Lung (tissue), 12 donors: ENCODE data around the gene FAM43A. TPM values are rescaled to one million over a fixed set of nuclear protein-coding genes. Genes with fewer than 3 reads are reported as not detected.
A peak's percentile ranks its signal among the peaks of the same experiment; 100 is the strongest.

Experiments
- ATAC-seq: fragments of 200-7000 bp; cut with Tn5 transposase; one replicate; pipeline ENCODE4 v1.9.1; 2020; ENCODE audit warnings: moderate number of reproducible peaks; ENCODE audit not compliant: insufficient read depth, low FRiP score
- DNase-seq, 3 donors: peaks; one replicate each; pipeline ENCODE4 v3.0.0-alpha.2; 2013 to 2017
- H3K27ac ChIP-seq, 2 donors: one replicate each; pipeline ENCODE4 v1.5.1; 2013; ENCODE audit warnings: mild to moderate bottlenecking in 2 of 2, moderate library complexity in 2 of 2, control low read depth in 1 of 2, inconsistent platforms in 1 of 2, low read depth in 1 of 2, low read length in 1 of 2
- H3K27me3 ChIP-seq, 3 donors: one replicate each; pipeline ENCODE4 v1.5.1; 2013; ENCODE audit warnings: low read length in 2 of 3; ENCODE audit not compliant: control insufficient read depth in 3 of 3, insufficient read depth in 3 of 3
- H3K36me3 ChIP-seq, 4 donors: one replicate each; pipeline ENCODE4 v1.5.1; 2013; ENCODE audit warnings: low read length in 4 of 4, mild to moderate bottlenecking in 1 of 4, moderate library complexity in 1 of 4; ENCODE audit not compliant: control insufficient read depth in 4 of 4, insufficient read depth in 4 of 4
- H3K4me1 ChIP-seq, 5 donors: one replicate each; pipeline ENCODE4 v1.5.1; 2013; ENCODE audit warnings: low read length in 5 of 5, mild to moderate bottlenecking in 2 of 5, moderate library complexity in 1 of 5; ENCODE audit not compliant: control insufficient read depth in 5 of 5, insufficient read depth in 5 of 5
- H3K4me3 ChIP-seq: one replicate; pipeline ENCODE4 v1.5.1; 2013; ENCODE audit warnings: mild to moderate bottlenecking, control low read depth, moderate library complexity
- H3K9ac ChIP-seq, 2 donors: one replicate each; pipeline ENCODE4 v1.5.1; 2013; ENCODE audit warnings: low read length in 2 of 2, control low read depth in 1 of 2; ENCODE audit not compliant: insufficient read depth in 1 of 2
- H3K9me3 ChIP-seq, 4 donors: one replicate each; pipeline ENCODE4 v1.5.1; 2013; ENCODE audit warnings: low read length in 3 of 4, mild to moderate bottlenecking in 1 of 4, moderate library complexity in 1 of 4; ENCODE audit not compliant: control insufficient read depth in 4 of 4, insufficient read depth in 3 of 4
- CTCF ChIP-seq: IDR thresholded peaks from 2 replicates; pipeline ENCODE4 v1.5.1; 2012; ENCODE audit warnings: mild to moderate bottlenecking; ENCODE audit errors: control extremely low read depth, extremely low read depth
- WGBS, 2 donors: extraction: QIAGEN DNeasy Blood & Tissue Kit; methylation state at CpG; one replicate each; pipeline ENCODE4 v1.1.7; 2013; 5-methylcytosine and 5-hydroxymethylcytosine counted together
- polyA plus RNA-seq, 2 donors: library from polyadenylated mRNA; stranded (reverse); fragments of 200-250 nt; gene quantifications; one replicate each; pipeline ENCODE4 v1.2.1, GENCODE V29; 2013
- total RNA-seq, 2 donors: library from RNA; depleted of rRNA in 1 of 2; stranded (reverse); fragments of >200 nt in 1 of 2; gene quantifications; one replicate each; pipeline ENCODE4 v1.2.1, GENCODE V29; 2014 to 2021
- donor health status: control.
- donor health status: control.
- donor health status: Bipolar disorder and iron deficiency.
- donor health status: healthy.
- donor health status: DM: yes; HTN: yes; CAD: no.

FAM43A gene
- total and polyA plus RNA-seq, 4 donors: 8.4 to 16.4 (median 14.7) TPM

DNA sequence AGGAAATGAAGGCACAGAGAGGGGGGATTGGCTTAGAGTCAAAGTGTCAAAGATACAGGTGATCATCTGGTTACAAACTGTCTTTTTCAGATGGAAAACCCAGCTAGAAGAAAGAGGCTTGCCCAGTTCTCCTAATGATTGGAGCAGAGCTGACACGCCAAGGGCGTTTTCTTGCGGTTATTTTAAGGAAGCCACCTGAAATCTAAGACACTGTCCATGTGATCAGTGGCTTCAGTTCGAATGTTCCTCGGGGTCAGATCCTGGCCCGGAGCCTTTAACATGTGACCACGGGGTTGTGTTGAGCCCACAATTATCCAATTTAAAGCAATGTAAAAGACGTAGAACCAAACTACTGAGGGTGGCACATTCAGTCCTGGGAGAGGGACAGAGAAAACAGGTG is 19.5 kb downstream of the FAM43A start:
- Histone ChIP-seq H3K9ac (no peak overlapping the region), H3K4me3 (no peak overlapping the region), H3K9me3 (peaks cover 0 to 3% (median 0%) of the 10 kb centered on the region in 4 donors), H3K4me1 (peaks cover 0 to 5% (median 0%) of the 10 kb centered on the region in 5 donors), H3K36me3 (no peaks in the 10 kb centered on the region), H3K27ac (no peak overlapping the region), H3K27me3 (no peaks in the 10 kb centered on the region)
- DNase-seq: no peak
- 87 to 91% methylated on average over 8 of the region's 8 CpGs for WGBS, 2 donors
- no peak for ATAC-seq
- TF ChIP-seq CTCF: no peak

- Histone ChIP-seq H3K36me3 (no peaks in the 10 kb centered on the region), H3K27ac (no peak overlapping the region), H3K4me1 (peaks cover 0 to 5% (median 0%) of the 10 kb centered on the region in 5 donors), H3K27me3 (no peaks in the 10 kb centered on the region), H3K9me3 (peaks cover 0 to 3% (median 0%) of the 10 kb centered on the region in 4 donors), H3K4me3 (no peak overlapping the region), H3K9ac (no peak overlapping the region)
- no peak for TF ChIP-seq CTCF
- 82 to 90% methylated on average over 11 of the region's 11 CpGs for WGBS, 2 donors
- no peak for DNase-seq
- ATAC-seq: no peak
These were observed 20.1 kb downstream of the FAM43A start for GRCh38 chr3:194705761-194706160.

DNA sequence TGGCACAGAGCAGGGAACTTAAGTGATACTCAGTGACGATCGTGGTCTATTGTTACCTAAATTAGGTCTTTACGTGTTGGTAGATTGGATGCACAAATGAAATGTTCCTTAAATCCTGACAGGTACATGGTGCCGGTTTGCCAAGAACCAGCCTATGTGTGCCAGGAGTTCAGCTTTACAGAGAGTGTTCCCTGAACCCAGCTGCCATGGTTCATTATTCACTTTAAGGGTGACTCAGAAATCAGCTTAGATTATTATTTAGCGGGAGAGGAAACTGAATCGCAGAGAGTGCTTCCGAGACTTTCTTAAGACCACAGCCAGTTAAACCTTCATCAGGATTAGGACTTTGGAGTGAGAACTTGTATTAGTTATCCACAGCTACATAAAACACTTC is 21.5 kb downstream of the FAM43A start:
- Histone ChIP-seq H3K4me3 (no peak overlapping the region), H3K4me1 (peaks cover 0 to 5% (median 0%) of the 10 kb centered on the region in 5 donors), H3K27me3 (no peaks in the 10 kb centered on the region), H3K9me3 (peaks cover 0 to 3% (median 0%) of the 10 kb centered on the region in 4 donors), H3K36me3 (no peaks in the 10 kb centered on the region), H3K9ac (no peak overlapping the region), H3K27ac (no peak overlapping the region)
- no peak for ATAC-seq
- WGBS, 2 donors: 89 to 92% methylated on average over 7 of the region's 7 CpGs
- no peak for TF ChIP-seq CTCF
- no peak for DNase-seq

- no peak for TF ChIP-seq CTCF
- 87 to 96% methylated on average over 3 of the region's 3 CpGs for WGBS, 2 donors
- Histone ChIP-seq H3K9me3 (peaks cover 0 to 3% (median 0%) of the 10 kb centered on the region in 4 donors), H3K27ac (peak overlapping the region in 1 of 2 donors; percentile 27), H3K27me3 (no peaks in the 10 kb centered on the region), H3K36me3 (no peaks in the 10 kb centered on the region), H3K4me1 (peaks cover 0 to 5% (median 0%) of the 10 kb centered on the region in 5 donors), H3K4me3 (no peak overlapping the region), H3K9ac (no peak overlapping the region)
- no peak for ATAC-seq
- no peak for DNase-seq
These were observed 25.6 kb downstream of the FAM43A start for GRCh38 chr3:194711286-194711685.
